Measurements from ENCODE around the gene SDR42E2.

GRCh38 chr16:22233037-22233372 lies 70.7 kb downstream of the SDR42E2 start:
- TF ChIP-seq POLR2A (IDR thresholded peaks at IDR 0.05; ENCODE audit: control extremely low read depth in 1 of 2, low read depth in 2 of 2, low read length in 2 of 2) (no peak), CTCF (IDR thresholded peaks at IDR 0.05; ENCODE audit: control extremely low read depth in 1 of 3, insufficient read depth in 1 of 3, low read depth in 1 of 3, low read length in 3 of 3) (no peak), EZH2 (IDR thresholded peaks at IDR 0.05; ENCODE audit: low read depth, low read length, severe bottlenecking) (no peak), YY1 (IDR thresholded peaks at IDR 0.05; ENCODE audit: low read depth, low read length) (no peak), ATF3 (IDR thresholded peaks at IDR 0.05; ENCODE audit: insufficient read depth, low read depth, low read length) (no peak), RFX5 (IDR thresholded peaks at IDR 0.05; ENCODE audit: borderline replicate concordance, low read depth, low read length) (no peak), RBBP5 (IDR thresholded peaks at IDR 0.05; ENCODE audit: borderline replicate concordance, low read depth, low read length) (no peak), HDAC2 (IDR thresholded peaks at IDR 0.05; ENCODE audit: borderline replicate concordance in 1 of 2, low read depth in 2 of 2, low read length in 2 of 2) (no peak), POLR2AphosphoS5 (IDR thresholded peaks at IDR 0.05; ENCODE audit: low read depth, low read length) (no peak), ATF2 (IDR thresholded peaks at IDR 0.05; ENCODE audit: low read length) (no peak), NRF1 (IDR thresholded peaks at IDR 0.05; ENCODE audit: low read depth, low read length) (no peak), JUN (IDR thresholded peaks at IDR 0.05; ENCODE audit: low read depth, low read length) (no peak)
